GM19467 (cell line): ENCODE measurements around the gene EXOC4.

Experiments
- ATAC-seq: cut with Tn5 transposase; IDR thresholded peaks from one replicate; pipeline ENCODE4 v1.9.1; 2021; ENCODE audit warnings: mild to moderate bottlenecking, moderate library complexity; ENCODE audit not compliant: unreplicated experiment

Gene EXOC4

GRCh38 chr7:133360201-133360600, 107.3 kb downstream of the EXOC4 start:
- no peak for ATAC-seq

DNA sequence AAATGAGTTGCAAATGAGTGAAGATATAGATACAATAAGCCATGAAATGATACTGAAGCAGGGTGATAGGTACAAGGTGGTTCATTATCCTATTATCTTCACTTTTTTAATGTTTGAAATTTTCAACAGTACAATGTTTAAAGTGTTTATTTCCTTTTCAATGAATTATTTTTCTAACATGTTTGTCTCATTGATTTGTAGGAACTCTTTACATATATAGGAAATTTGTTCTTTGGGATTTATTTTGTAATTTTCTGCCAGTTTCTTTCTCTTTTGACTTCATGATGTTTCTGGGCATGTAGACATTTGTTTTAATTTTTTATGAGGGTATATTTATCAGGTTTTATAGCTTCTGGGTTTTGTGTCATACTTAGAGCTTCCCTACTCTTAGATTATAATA, 108.9 kb downstream of the EXOC4 start:
- no peak for ATAC-seq

GRCh38 chr7:133364959-133365690, 112.2 kb downstream of the EXOC4 start:
- ATAC-seq: no peak

DNA sequence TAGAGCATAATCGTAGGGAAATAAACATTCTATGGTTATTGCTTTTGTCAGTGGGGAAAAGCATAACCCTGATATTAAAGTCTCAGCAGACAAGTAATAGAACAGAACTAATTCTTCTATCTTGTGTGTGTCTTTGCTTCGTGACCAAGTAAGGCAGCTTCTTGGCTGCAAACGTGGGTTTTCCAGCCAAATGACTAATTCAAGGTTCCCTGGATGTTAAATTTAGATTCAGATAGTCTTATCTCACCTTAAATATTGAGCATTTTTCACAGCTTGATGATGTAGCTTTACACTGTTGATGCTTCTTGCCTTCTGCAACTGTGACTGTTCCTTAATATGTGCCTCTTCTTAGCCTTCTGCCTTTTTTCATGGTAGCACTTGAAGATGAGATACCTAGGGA, 113.0 kb downstream of the EXOC4 start:
- no peak for ATAC-seq

- no peak for ATAC-seq
Measured at GRCh38 chr7:133367561-133367960, 114.7 kb downstream of the EXOC4 start.

DNA sequence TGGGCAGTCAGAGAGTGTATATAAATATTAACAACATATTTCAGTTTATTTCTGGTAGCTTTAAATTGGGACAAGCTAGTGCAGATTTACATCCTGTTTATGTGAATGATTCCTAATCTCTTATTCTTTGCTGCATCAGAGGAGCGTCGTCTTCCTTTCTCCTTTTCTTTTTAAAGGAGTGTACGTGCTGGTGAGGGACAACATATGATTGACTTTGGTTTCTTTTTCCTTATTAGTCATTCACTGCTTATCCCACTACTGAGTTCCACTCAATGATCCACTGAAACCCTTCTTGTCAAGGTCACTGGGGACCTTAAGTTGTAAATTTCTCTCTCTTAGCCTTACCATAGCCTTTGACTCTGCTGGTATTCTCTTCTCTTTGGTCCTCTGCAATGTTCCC, 116.3 kb downstream of the EXOC4 start:
- ATAC-seq: no peak

GRCh38 chr7:133371616-133372015, 118.7 kb downstream of the EXOC4 start:
- no peak for ATAC-seq

DNA sequence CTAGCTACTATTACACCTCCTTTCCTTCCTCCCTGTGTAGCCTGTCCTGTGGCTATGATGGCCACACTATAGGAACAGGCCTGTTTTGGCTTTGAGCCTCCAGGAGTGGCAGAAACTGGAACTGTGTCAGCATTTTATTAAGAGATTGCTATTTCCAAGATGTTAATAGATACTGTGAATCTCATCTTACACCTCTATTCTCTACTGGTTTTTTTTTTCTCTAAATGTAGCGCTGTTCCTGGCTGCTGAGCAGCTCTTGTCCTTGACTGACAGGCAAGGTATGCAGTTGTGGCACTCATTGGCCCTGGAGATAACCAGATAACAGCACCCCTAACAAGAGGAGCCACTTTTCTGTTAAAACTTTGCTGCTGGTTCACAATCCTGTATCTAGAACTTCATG, 119.5 kb downstream of the EXOC4 start:
- no peak for ATAC-seq

GRCh38 chr7:133376514-133376913, 123.6 kb downstream of the EXOC4 start:
- ATAC-seq: no peak

- ATAC-seq: no peak
Measured at GRCh38 chr7:133381965-133382364, 129.1 kb downstream of the EXOC4 start.

DNA sequence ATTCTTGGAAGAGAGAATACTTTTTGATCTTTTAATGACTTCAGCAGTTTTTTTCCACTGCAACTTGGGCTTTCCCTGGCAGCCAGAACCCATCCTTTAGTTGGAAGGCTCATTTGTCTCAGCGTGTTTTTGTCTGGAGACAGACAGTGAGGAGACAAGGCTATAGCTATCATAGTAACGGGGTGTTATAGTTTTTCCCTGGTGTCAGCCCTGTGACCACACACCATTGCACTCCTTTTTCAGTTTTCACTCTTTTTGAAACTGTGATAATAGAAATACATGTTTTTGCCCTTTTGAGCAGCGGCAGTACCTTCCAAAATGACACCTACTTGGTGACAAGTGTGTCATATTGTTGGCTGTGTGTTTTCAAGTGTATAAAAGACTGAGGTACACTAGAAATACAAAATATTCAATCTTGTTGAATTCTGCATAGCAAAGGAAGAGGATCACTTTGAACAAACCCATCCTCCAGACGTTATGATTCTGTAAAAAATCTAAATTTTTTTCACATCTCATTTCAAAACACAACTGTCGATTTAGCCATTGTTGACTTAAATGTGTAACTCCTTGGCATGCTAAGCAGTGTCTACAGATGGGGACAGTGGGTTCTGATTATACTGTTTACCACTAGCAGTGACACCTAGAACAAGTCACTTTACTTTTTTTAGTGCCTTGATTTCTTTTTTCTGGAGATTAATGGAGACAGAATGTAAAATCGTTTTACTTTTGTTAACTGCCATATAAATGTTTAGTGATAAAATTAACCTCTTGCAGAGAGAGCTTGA, 130.1 kb downstream of the EXOC4 start:
- no peak for ATAC-seq

- ATAC-seq: no peak
Measured at GRCh38 chr7:133386205-133386604, 133.3 kb downstream of the EXOC4 start.

DNA sequence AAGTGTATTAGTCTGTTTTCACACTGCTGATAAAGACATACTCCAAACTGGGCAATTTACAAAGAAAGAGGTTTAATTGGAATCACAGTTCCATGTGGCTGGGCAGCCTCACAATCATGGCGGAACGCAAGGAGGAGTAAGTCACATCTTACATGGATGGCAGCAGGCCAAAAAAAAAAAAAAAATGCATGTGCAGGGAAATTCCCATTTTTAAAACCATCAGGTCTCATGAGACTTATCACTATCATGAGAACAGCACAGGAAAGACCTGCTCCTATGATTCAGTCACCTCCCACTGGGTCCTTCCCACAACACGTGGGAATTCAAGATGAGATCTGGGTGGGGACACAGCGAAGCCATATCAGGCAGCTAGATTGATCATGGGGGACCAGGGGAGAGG, 136.8 kb downstream of the EXOC4 start:
- no peak for ATAC-seq

DNA sequence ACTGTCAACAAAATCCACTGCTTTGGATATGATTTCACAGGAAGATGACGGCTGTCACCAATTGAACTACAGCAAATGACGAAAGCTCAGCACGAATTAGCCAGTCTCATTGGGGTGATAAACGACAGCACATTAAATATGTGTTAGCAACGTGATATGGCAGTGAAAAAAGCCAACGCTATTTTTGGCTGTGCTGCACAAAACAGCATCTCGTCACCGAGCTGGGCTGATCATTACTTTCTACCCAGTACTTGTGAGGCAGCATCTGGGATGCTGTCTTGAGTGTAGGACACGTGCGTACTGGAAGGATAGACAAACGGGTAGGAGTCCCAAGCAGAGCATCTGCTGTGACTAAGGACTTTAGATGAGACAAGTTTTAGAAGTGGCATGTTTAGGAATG, 138.3 kb downstream of the EXOC4 start:
- ATAC-seq: no peak

- ATAC-seq: no peak
Measured at GRCh38 chr7:133394369-133394768, 141.5 kb downstream of the EXOC4 start.

DNA sequence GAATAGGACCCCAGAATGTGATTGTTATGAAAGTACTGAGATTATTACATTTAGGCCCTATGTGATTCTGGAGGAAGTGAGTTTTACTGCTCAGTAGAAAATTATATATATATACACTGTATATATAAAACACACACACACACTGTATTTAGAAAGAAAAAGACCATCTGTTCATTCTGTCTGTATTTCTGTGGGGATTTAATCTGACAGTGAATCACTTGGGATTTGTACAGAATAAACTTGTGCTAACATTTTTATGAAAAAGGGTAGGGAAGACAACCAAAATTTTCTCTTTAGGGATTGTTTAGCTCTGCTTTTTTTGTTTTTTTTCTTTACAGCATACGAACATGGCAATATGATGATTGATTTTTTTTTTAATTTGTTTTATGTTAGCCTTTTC, 142.7 kb downstream of the EXOC4 start:
- no peak for ATAC-seq

DNA sequence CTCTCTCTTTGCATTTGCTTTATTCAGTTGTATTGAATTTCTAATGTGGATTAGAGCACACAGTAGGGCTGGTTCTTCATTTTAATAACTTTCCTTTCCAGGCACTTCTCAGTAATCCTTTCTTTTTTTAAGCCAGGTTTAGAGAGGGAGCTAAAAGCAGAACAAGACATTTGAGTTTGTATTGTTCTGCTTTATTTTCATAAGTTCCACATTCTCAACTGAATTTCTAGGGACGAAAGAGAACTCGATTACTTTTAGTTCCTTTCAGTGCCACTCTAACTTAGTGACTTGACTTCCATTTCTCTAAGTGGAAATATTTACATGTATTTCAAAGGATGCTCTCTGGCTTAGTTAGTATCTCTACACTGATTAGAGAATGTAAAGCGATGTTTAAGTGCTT, 145.6 kb downstream of the EXOC4 start:
- ATAC-seq: no peak

GRCh38 chr7:133401225-133401624, 148.3 kb downstream of the EXOC4 start:
- ATAC-seq: no peak

GRCh38 chr7:133408212-133408611, 155.3 kb downstream of the EXOC4 start:
- ATAC-seq: no peak

DNA sequence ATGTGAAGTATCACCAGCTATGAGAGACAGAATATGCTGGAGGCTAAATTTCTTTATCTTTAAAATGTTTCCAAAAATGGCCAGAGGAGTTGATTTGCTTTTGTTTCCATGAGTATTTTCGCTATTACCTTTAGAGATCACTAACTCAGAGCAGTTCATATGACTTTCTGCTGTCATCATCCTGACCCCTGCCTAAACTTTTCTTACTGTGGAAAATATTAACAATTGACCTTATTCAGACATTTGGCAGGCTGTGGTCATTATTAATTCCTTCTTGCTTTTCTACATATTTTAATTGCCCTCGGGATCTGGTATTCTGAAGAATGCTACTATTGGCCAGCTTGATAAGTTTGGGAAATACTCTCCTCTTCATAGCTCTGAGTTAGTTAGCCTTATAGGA, 156.5 kb downstream of the EXOC4 start:
- no peak for ATAC-seq

DNA sequence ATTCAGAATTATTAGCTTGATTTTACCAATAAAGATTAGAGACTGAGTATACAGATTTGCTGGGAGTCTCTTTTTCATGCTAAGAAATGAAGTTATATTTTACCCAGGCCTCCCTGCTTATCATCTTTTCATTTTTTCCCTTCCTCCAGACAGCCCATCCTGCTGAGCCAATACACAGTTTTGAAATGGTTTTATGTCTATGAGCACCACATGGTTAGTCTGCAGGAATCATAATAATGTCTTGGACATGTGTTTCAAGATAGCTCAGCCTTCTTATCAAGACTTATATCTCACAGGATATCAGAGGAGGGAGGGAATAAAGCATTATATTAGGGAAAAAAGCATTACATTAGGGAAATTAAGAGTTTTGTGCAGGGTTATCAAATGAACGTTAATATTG, 157.1 kb downstream of the EXOC4 start:
- ATAC-seq: no peak

- ATAC-seq: no peak
Measured at GRCh38 chr7:133411395-133411794, 158.5 kb downstream of the EXOC4 start.
